Measurements from ENCODE around the gene DHX34.
"Not testable (repeated sequence)": the region's sequence is repeated elsewhere in the genome, so short reads cannot be mapped to it uniquely, and the experiment has no call there.

Gene DHX34

GRCh38 chr19:47388721-47389120, 39.6 kb downstream of the DHX34 start:
- in situ Hi-C loops (cut with MboI; ENCODE audit: low sequenced_read_pairs), result not testable (repeated sequence)

DNA sequence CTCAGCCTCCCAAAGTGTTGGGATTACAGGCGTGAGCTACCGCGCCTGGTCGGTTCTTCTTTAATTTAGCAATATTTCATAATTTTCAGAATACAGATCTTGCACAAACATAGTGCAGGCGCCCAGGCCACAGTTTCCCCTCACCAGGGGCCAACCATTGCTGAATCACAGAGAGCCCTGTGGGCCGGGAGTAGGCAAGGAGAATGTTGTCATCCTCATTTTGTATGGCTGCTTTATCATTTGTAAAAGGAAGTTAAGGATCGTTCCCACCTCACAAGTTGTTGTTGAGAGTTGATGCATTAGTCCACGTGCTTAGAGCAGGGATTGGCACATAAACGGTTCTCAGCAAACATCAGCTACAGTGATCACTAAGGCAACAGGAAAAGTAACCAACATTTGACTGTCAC, 40.0 kb downstream of the DHX34 start:
- in situ Hi-C loops (cut with MboI; ENCODE audit: low sequenced_read_pairs), result no loop called here

GRCh38 chr19:47390533-47391488, 41.7 kb downstream of the DHX34 start:
- in situ Hi-C loops (cut with MboI; ENCODE audit: low sequenced_read_pairs), result loop anchor here (5.0 kb wide), 1 partner anchor 94 kb away; no protein-coding TSS in a partner anchor

DNA sequence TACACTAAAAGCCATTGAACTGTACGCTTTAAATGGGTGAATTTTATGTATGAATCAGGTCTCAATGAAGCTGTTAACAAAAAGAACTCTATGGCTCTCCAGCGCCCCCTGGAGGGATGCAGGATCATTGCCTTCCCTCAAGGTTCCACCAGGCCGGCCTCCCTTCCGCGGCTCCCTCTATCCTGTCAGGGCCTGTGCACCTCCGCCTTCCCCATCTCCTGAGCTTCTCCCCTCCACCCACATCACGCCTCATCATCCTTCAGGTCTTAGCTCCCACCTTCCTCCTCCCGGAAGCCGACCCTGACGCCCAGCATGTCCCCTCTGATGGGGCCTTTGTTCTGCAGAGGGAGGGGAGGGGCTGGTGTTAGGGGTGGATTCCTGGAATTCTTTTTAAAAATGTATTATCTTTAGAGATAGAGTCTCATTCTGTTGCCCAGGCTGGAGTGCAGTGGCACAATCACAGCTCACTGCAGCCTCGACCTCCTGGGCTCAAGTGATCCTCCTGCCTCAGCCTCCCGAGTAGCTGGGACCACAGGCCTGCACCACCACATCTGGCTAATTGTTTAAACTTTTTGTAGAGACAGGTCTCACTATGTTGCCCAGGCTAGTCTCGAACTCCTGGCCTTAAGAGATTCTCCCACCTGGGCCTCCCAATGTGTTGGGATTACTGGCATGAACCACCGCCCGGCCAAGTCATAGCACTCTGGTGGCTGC, 42.6 kb downstream of the DHX34 start:
- in situ Hi-C loops (cut with MboI; ENCODE audit: low sequenced_read_pairs), result loop anchor here (5.0 kb wide), 1 partner anchor 94 kb away; no protein-coding TSS in a partner anchor

- in situ Hi-C loops (cut with MboI; ENCODE audit: low sequenced_read_pairs), result no loop called here
These were observed 49.8 kb downstream of the DHX34 start for GRCh38 chr19:47398707-47399597.

- in situ Hi-C loops (cut with MboI; ENCODE audit: low sequenced_read_pairs), result no loop called here
These were observed 53.4 kb downstream of the DHX34 start for GRCh38 chr19:47402504-47402903.

DNA sequence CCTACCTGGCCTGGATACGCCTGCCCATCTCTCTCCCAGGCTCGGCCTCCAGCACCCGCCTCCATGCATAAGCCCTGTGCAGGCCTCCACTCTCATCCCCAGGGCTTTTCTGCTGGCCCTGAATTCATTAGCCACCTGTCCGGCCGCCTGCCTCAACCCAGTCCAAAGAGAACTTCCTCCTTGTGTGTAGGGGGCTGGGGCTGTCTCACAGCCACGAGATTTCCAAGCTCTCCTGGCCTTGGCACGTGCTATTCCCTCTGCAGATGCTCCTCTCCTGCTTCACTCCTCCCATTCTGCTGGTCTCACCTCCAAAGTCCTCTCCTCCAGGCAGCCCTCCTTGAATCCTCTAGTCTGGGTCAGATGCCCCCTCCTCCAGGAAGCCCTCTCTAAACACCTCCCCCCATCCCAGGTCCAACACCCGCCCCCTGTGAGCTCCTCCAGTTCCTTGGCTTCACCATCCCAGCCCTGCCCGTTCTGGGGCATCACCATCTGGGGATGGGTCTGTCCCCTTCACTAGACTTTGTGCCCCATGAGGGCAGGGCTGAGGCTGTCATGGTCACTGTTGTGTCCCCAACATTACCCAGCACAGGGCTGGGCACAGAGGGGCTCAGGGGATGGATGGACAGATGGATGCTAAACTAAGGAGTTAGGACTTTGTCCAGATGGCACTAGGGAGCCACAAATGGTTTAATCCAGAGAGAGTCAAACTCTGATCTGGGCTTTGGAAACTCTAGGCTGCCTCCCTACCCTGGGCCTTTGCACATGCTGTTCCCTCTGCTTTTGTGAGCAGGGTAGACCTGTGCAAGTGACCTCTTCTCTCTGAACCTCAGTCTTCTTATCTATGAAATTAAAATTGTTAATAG, 55.5 kb downstream of the DHX34 start:
- in situ Hi-C loops (cut with MboI; ENCODE audit: low sequenced_read_pairs), result no loop called here

- in situ Hi-C loops (cut with MboI; ENCODE audit: low sequenced_read_pairs), result no loop called here
These were observed 56.1 kb downstream of the DHX34 start for GRCh38 chr19:47405197-47405550.

DNA sequence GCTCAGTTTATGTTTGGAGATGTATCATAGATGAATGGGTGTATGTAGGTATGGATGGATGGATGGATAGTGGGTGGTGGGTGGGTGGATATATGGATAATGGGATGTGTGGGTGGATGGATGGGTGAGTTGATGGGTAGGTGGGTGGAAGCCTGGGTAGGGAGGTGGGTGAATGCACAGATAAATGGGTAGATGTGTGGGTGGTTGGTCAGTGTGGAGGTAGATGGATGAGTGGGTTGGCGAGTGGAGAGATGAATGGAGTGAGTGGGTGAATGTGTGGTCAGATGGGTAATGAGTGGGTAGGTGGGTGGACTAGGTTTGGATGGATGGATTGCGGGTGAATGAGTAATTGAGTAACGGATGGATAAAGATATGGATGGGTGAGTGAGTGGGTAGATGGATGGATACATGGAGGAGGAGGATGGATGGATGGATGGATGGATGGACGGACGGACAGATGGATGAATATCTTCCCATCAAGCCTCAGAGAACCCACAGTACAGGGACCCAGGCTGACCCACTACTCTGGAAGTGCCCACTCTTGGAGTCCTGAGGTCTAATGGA, 56.8 kb downstream of the DHX34 start:
- in situ Hi-C loops (cut with MboI; ENCODE audit: low sequenced_read_pairs), result no loop called here

GRCh38 chr19:47406711-47407416, 57.7 kb downstream of the DHX34 start:
- in situ Hi-C loops (cut with MboI; ENCODE audit: low sequenced_read_pairs), result no loop called here

GRCh38 chr19:47407417-47407774, 58.3 kb downstream of the DHX34 start:
- in situ Hi-C loops (cut with MboI; ENCODE audit: low sequenced_read_pairs), result no loop called here

- in situ Hi-C loops (cut with MboI; ENCODE audit: low sequenced_read_pairs), result no loop called here
These were observed 59.2 kb downstream of the DHX34 start for GRCh38 chr19:47408156-47408938.

DNA sequence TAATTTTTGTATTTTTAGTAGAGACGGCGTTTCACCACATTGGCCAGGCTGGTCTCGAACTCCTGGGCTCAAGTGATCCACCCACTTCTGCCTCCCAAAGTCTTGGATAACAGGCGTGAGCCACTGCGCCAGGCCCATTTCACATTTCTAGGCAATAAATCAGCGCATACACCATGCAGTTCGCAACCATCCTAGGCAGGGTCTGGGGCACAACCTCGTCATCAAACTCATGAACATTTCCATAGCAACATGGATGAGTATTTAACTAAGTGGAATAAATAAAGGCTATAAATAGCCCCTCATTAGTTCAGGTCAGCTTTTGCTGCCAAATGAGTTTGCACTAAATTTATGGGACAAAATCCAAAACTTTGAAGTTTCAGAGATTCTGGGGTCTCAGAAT, 62.0 kb downstream of the DHX34 start:
- in situ Hi-C loops (cut with MboI; ENCODE audit: low sequenced_read_pairs), result no loop called here

GRCh38 chr19:47411696-47412095, 62.6 kb downstream of the DHX34 start:
- in situ Hi-C loops (cut with MboI; ENCODE audit: low sequenced_read_pairs), result not testable (repeated sequence)

DNA sequence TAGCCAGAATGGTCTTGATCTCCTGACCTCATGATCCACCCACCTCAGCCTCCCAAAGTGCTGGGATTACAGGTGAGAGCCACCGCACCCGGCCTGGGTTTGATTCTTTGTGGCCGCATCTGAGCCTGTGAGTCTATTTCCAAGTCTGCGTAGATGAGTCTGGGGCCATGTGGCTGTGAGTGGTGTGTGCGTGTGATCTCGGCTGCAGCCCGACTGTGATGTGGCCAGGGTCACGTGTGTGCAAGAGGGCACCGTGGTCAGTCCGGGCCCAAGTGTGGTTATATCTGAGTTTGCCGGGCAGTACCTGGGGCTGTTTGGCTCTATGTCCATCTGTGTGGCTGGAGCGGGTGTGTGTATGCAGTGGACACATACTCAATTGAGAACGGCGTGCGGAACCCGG, 64.8 kb downstream of the DHX34 start:
- in situ Hi-C loops (cut with MboI; ENCODE audit: low sequenced_read_pairs), result no loop called here

- in situ Hi-C loops (cut with MboI; ENCODE audit: low sequenced_read_pairs), result no loop called here
These were observed 65.4 kb downstream of the DHX34 start for GRCh38 chr19:47414469-47414868.

DNA sequence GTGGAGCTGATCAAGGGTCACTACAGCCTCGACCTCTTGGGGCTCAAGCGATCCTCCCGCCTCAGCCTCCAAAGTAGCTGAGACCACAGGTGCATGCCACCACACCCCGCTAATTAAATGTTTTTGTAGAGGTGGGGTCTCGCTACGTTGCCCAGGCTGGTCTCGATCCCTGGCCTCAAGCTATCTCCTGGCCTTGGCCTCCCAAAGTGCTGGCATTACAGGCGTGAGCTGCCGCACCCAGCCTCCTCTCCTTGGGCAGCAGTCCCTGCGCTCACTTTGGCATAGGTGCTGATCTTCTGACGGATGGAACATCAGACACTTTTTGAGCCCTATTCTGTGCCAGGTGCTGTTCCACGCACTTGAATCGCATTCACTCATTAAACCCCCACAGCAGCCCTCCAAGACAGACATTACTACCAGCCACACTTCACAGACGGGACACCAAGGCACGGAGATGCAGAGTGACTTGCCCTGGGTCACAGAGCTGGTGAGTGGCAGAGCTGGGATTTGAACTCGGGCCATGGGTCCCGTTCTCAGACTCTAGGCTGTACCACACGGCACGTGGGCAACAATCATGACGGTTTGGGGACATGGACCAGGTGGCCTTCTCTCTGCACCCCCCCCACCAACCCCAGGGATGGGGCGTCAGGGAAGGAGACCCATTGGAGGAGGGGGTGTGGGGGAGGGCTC, 67.0 kb downstream of the DHX34 start:
- in situ Hi-C loops (cut with MboI; ENCODE audit: low sequenced_read_pairs), result no loop called here

DNA sequence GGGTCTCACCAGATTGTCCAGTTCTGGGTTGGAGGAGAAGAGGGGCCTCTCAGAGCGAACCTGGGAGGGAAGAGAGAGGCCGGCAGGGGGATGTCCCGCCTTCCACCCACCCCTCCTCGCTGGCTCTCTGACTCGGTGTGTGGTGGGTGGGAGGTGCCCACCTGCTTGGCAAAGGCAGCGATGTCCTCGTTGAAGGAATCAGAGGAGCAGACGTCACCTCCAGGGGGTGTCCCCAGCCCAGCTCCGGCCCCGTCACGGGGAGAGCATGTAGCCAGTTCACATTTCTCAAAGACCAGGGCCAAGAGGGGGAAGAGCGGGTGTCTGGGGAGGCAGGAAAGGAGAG, 67.5 kb downstream of the DHX34 start:
- in situ Hi-C loops (cut with MboI; ENCODE audit: low sequenced_read_pairs), result no loop called here
